ENCODE data around the gene DNAH1. TPM values are rescaled to one million over a fixed set of nuclear protein-coding genes. Genes with fewer than 3 reads are reported as not detected.

The DNAH1 gene
- total RNA-seq, 3 donors from 2014 or later = 9.0 to 25.9 (median 10.9) TPM

GRCh38 chr3:52402101-52402521, 86.0 kb downstream of the DNAH1 start:
- Histone ChIP-seq H3K4me1 (ENCODE audit: low read depth) (peaks cover 21% of the 10 kb centered on the region), H3K36me3 (ENCODE audit: low read depth) (peaks cover 18% of the 10 kb centered on the region), H3K9me3 (no peaks in the 10 kb centered on the region), H3K4me3 (no peak overlapping the region)
- intact Hi-C loops (cut with DNase I, micrococcal nuclease) = no loop called here
- ATAC-seq (no peak), DNase-seq (peak in 2 of 3 donors; percentile 17 to 50)
- TF ChIP-seq CTCF (IDR thresholded peaks at IDR 0.05) = no peak

- no peak for TF ChIP-seq CTCF (IDR thresholded peaks at IDR 0.05)
- intact Hi-C loops (cut with DNase I, micrococcal nuclease) = no loop called here
- ATAC-seq = no peak
- DNase-seq = peak in 2 of 3 donors; percentile 15 to 18
- H3K4me1 ChIP-seq (ENCODE audit: low read depth) = peaks cover 23% of the 10 kb centered on the region
- H3K4me3 ChIP-seq = no peak overlapping the region
- H3K9me3 ChIP-seq = no peaks in the 10 kb centered on the region
- H3K36me3 ChIP-seq (ENCODE audit: low read depth) = peaks cover 18% of the 10 kb centered on the region
Observed at GRCh38 chr3:52402706-52403270, 86.7 kb downstream of the DNAH1 start.

- TF ChIP-seq CTCF (IDR thresholded peaks at IDR 0.05) = no peak
- DNase-seq = peak in 2 of 3 donors; percentile 17 to 40
- intact Hi-C loops (cut with DNase I, micrococcal nuclease) = no loop called here
Observed at GRCh38 chr3:52403271-52403841, 87.2 kb downstream of the DNAH1 start.

GRCh38 chr3:52403955-52404354, 87.8 kb downstream of the DNAH1 start:
- Histone ChIP-seq H3K4me3 (no peak overlapping the region), H3K36me3 (ENCODE audit: low read depth) (peaks cover 18% of the 10 kb centered on the region), H3K4me1 (ENCODE audit: low read depth) (peaks cover 32% of the 10 kb centered on the region), H3K9me3 (no peaks in the 10 kb centered on the region)
- no peak for TF ChIP-seq CTCF (IDR thresholded peaks at IDR 0.05)
- ATAC-seq (no peak), DNase-seq (peak in 2 of 3 donors; percentile 16 to 38)
- intact Hi-C loops (cut with DNase I, micrococcal nuclease) = no loop called here

More at GRCh38 chr3:52403271-52403841, 87.2 kb downstream of the DNAH1 start:
- H3K36me3 ChIP-seq (ENCODE audit: low read depth) = peaks cover 18% of the 10 kb centered on the region
- no peak overlapping the region for H3K4me3 ChIP-seq
- no peaks in the 10 kb centered on the region for H3K9me3 ChIP-seq
- ATAC-seq = no peak
- peaks cover 26% of the 10 kb centered on the region for H3K4me1 ChIP-seq (ENCODE audit: low read depth)

GRCh38 chr3:52404391-52404790, 88.3 kb downstream of the DNAH1 start:
- Histone ChIP-seq H3K9me3 (no peaks in the 10 kb centered on the region), H3K36me3 (ENCODE audit: low read depth) (peaks cover 18% of the 10 kb centered on the region), H3K4me3 (no peak overlapping the region), H3K4me1 (ENCODE audit: low read depth) (peaks cover 36% of the 10 kb centered on the region)
- no peak for TF ChIP-seq CTCF (IDR thresholded peaks at IDR 0.05)
- ATAC-seq = no peak
- DNase-seq = peak in 1 of 3 donors; percentile 19
- intact Hi-C loops (cut with DNase I, micrococcal nuclease) = no loop called here
